Activated naive CD4-positive, alpha-beta T cell treated with anti-CD3 and anti-CD28 coated beads, Interleukin-2, amount 50 U/mL, for 24 hours (primary cell): ENCODE data around the gene CTRL.

Experiments
- H3K27ac Mint-ChIP-seq: one replicate; pipeline ENCODE4 v1.8.0; 2021; ENCODE audit warnings: mild to moderate bottlenecking, mixed read lengths
- H3K27me3 Mint-ChIP-seq: one replicate; pipeline ENCODE4 v1.8.0; 2021; ENCODE audit warnings: mixed read lengths
- H3K36me3 Mint-ChIP-seq: one replicate; pipeline ENCODE4 v1.8.0; 2021; ENCODE audit warnings: mixed read lengths
- H3K4me1 Mint-ChIP-seq: one replicate; pipeline ENCODE4 v1.8.0; 2021; ENCODE audit warnings: mixed read lengths
- H3K4me3 Mint-ChIP-seq: one replicate; pipeline ENCODE4 v1.8.0; 2021; ENCODE audit warnings: mild to moderate bottlenecking, mixed read lengths
- H3K9me3 Mint-ChIP-seq: one replicate; pipeline ENCODE4 v1.8.0; 2021; ENCODE audit warnings: mixed read lengths

Gene CTRL

GRCh38 chr16:67880584-67880983, 51.1 kb downstream of the CTRL start:
- peaks cover 4% of the 10 kb centered on the region for H3K36me3 Mint-ChIP-seq
- no peaks in the 10 kb centered on the region for H3K9me3 Mint-ChIP-seq
- H3K27ac Mint-ChIP-seq, result no peak overlapping the region

GRCh38 chr16:67879936-67880335, 51.7 kb downstream of the CTRL start:
- Mint-ChIP-seq H3K27me3 (no peaks in the 10 kb centered on the region), H3K4me1 (peaks cover 13% of the 10 kb centered on the region), H3K9me3 (no peaks in the 10 kb centered on the region), H3K4me3 (no peak overlapping the region), H3K36me3 (peaks cover 4% of the 10 kb centered on the region), H3K27ac (peak overlapping the region; percentile 46)

More at GRCh38 chr16:67880584-67880983, 51.1 kb downstream of the CTRL start:
- Mint-ChIP-seq H3K27me3 (no peaks in the 10 kb centered on the region), H3K4me1 (peaks cover 7% of the 10 kb centered on the region), H3K4me3 (no peak overlapping the region)
